HG03066 (cell line): ENCODE measurements around the gene ERC2.

Experiments
- ATAC-seq: cut with Tn5 transposase; IDR thresholded peaks from one replicate; pipeline ENCODE4 v1.9.1; 2021; ENCODE audit warnings: low read depth; ENCODE audit not compliant: unreplicated experiment

Gene ERC2

GRCh38 chr3:55592572-55592971 lies 875.7 kb downstream of the ERC2 start:
- no peak for ATAC-seq

- ATAC-seq = no peak
These were observed 876.4 kb downstream of the ERC2 start for GRCh38 chr3:55591888-55592287.

DNA sequence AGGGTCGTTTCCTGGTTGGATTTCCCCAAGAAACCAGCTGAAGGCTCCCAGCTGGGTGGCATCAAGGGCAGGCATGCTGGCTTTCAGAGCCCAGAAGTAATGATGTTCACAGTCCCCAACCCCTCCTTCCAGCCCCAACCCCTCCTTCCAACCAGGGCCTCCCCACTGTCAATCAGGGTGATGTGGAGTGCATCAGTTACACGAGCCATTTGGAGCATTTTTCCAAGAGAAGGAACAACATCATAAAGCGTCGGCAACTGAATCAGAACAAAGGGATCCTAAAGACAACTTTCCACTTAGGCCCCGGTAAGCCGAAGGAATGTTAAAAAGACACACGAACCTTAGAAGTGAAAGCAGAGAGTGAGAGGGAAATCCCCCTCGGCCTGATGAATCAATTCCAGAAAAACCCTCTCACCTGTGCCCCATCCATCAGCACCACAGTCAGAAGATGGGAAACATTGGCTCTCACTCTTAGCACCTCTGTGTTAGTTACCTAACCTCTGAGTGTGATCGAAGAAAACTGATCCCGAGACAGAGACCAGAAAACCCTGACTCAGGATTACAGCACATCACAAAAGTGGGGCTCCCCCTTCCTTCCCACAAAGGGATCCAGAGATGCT lies 880.0 kb downstream of the ERC2 start:
- no peak for ATAC-seq

GRCh38 chr3:55585856-55586255 lies 882.4 kb downstream of the ERC2 start:
- no peak for ATAC-seq

- ATAC-seq = no peak
These were observed 883.4 kb downstream of the ERC2 start for GRCh38 chr3:55584716-55585368.

GRCh38 chr3:55584030-55584429 lies 884.2 kb downstream of the ERC2 start:
- no peak for ATAC-seq

- ATAC-seq = no peak
These were observed 884.8 kb downstream of the ERC2 start for GRCh38 chr3:55583475-55583874.

DNA sequence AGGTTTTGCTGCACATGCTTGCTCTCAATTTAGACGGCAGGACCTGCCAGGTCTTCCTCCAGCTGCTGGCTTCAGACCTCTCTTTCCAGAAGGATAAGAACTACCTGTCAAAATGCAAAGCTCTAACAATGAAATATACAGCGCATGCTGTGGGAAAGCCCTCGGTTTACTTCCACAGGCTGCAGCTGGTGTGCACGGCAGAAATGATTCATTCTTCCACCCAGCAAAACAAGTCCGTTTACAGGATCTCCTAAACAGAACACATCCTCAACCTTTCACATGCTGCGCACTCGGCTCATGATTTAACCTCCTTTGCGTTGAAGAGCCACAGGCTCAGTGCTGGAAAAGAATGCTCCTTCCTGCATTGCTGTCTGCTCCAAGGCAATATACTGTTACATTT lies 888.8 kb downstream of the ERC2 start:
- ATAC-seq = no peak

DNA sequence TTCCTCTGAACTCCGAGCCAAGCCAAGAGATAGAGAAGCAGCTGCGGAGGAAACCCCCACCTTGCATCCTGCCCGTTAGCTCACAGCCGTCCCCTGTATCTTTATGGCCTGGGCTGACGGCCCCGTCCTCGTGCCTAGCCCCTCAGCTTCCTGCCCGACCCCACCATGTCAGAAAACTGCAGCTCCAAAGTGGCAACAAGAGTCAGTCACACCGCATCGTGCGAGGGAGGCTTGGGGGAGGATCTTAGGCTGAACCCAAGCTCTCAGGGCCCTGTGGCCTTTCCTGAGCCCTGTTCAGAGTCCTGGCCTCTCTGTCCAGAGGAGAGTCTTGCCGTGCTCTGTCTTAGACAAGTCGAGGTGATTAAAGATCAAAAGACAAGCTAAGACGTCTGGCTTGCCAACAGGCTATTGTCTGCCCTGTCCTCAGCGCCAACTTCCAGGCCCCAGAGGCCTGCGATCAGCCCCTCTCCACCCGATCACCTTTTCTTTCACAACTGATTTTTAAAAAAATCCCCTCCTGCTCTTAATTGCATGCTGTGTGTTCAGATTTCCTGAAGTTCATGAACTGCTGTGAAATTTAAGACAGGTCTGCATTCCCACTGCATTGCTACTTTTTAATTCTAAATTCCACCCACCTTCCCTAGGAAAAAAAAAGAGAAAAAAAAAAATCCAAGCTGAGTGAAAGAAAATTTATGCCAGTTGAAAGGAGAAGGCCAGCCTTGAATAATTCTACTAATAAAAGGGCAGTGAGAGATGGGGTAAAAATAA lies 891.5 kb downstream of the ERC2 start:
- ATAC-seq = no peak

DNA sequence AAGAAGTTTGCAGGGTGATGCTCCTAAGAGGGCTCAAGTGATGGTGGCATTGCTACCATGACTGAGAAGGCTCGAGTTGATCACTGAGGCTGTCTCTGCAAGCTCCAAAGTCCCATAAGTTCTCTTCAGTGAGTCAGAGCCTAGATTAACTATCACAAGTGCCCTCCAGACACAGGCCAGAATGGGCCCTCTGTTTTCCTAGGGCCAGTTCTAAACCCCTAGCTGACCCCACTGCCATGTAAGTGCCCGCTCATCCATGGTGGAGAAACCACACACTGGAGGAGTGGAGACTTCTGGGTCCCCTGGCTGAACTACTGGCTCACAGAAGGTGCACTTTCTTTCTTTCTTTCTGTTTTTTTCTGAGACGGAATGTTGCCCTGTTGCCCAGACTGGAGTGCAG lies 893.6 kb downstream of the ERC2 start:
- no peak for ATAC-seq

DNA sequence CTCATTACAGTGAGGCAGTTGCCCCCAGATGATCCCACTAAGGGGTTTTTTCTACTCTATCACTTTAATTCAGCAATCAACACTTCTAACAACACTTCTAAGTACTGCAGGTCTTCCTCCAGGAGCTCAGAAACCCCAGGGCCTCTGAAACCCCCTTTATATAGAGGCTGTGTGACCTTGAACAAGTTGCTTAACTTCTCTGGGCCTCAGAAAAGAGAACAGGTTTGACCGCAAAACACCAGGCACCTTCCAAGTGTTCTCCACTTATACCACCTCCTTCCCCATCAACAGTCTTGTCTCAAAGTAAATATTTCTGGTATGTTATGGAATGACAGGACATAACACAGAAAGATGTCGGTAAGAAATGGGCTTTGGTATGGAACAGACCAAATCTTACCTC lies 895.5 kb downstream of the ERC2 start:
- ATAC-seq = no peak

GRCh38 chr3:55571913-55572312 lies 896.4 kb downstream of the ERC2 start:
- no peak for ATAC-seq

DNA sequence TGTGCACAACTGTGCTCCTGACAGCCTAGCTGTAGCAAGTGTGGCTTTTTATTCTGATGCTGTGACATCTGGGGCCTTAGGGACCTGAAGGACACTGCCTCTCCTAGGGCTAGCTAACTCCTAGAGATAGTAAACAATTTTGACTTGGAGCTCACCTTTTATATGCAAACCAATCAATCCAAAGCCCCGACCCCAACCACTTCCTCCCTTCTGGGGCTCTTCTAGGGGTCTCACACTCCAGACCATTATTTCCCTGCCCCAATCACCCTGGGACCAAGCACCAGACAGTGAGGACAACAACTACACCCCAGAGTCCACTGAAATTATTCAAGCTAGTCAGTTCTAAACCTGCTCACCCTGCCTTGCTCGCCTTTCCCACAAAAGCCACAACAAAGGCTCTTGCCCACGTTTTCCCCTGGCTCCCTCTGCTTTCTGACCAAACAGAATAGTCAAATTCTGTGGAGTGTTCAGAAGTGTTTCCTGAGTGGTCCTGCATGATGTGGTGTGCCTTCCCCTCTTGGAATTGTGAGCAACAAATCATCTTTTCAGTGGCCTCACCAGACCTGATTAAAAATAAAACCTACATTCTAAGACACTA lies 897.0 kb downstream of the ERC2 start:
- ATAC-seq = no peak

GRCh38 chr3:55570271-55570711 lies 898.0 kb downstream of the ERC2 start:
- ATAC-seq = no peak

GRCh38 chr3:55569033-55569599 lies 899.2 kb downstream of the ERC2 start:
- ATAC-seq = no peak

GRCh38 chr3:55567615-55568014 lies 900.7 kb downstream of the ERC2 start:
- no peak for ATAC-seq

DNA sequence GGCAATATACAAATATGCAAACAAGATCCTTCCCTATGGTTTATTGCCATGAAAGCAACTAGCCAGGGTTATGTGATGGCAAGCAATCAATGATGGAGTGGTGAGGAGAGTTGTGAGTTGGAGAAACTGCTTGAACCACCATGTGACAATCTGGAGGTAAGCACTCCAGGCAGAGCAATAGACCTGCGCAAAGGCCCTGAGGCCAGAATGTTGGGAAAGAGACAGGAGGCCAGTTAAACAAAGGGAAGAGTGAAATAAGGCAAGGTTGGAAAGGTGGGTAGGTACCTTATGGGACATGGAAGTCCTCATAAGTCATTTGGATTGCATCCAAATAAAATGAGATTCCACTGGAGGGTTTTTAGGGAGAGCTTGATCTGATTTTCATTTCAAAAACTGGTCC lies 901.1 kb downstream of the ERC2 start:
- ATAC-seq = no peak

DNA sequence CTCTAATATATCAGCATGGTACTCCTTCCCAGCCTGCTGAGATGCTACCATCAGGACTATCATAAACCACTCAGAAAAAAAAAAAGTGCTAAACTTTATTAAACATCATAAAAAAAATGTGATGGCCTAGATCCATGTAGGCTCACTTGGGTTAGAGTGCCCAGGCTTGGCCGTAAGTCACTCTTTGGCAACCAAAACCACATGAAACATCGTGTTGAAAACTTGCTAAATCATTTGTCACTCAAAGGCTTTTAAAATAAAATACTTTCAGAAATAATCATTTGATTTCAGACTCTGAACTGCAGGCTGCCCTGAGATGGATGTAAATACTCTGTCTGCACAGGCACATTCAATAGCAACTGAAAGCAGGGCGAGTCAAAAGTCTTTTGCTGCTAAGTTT lies 902.7 kb downstream of the ERC2 start:
- no peak for ATAC-seq

DNA sequence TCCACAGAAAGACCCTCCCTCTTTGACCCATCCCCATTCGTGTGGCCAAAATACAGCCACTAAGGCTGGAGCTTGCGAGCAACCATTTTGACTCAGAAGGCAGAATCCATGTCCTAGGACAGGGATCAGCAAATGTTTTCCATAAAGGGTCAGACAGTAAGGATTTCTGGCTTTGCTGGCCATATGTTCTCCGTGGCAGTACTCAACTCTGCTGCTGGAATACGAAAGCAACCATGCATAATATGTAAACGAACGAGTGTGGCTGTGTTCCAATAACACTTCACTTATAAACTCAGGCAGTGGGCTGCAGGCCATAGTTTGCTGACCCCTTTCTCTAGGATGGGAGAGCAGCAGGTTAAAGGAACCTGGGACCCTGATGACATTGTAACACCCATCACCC lies 903.5 kb downstream of the ERC2 start:
- no peak for ATAC-seq

DNA sequence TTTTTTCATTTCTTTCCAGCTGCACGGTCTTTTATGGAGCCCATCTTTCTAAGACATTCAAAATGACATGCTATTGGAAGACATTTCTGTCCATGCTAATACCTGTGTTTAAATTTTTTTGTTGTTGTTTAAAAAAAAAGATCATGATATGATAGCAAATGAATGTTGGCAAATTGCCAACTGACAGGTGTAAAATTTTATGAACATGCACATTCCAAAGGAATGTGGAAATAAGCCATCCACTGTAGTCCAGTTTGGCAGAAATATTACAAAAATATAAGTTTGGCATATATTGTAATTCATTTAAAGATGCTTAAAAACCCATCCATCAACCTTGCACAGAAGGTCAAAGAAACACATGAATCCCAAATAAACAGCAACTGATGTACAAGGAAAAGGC lies 905.6 kb downstream of the ERC2 start:
- no peak for ATAC-seq
